Activated CD8-positive, alpha-beta memory T cell treated with anti-CD3 and anti-CD28 coated beads for 24 hours (primary cell): ENCODE results near the gene BEST4.
"Not testable (repeated sequence)": the region's sequence is repeated elsewhere in the genome, so short reads cannot be mapped to it uniquely, and the experiment has no call there.

Experiments used
- DNase-seq: peaks from one replicate; pipeline ENCODE4 v3.0.0-alpha.2; 2020

BEST4 gene

GRCh38 chr1:44788120-44788860 lies at the start of gene BEST4:
Gene BEST4, minus strand, starts transcription at chr1:44788170. Its CDS starts 465 bp downstream, at chr1:44787705.
- DNase-seq: no peak

- DNase-seq: peak; percentile 95
These were observed 48.0 kb upstream of the BEST4 start for GRCh38 chr1:44835738-44836675.

DNA sequence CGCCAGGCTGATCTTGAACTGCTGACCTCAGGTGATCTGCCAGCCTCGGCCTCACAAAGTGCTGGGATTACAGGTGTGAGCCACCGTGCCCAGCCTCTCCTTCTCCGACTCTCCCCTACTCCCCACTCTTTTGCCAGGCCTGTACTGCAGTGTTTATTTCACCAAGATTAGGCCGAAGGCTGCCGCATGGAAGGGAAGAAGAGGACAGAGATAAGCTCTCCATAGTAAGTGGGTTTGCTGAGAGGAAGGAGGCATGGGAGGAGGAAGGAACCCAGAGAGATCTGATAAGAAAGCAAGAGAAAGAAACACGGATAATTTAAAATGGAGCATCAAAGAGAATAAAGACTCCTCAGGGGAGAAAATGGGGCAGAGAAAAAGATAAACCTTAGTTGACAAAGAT lies 46.4 kb upstream of the BEST4 start:
- no peak for DNase-seq

DNA sequence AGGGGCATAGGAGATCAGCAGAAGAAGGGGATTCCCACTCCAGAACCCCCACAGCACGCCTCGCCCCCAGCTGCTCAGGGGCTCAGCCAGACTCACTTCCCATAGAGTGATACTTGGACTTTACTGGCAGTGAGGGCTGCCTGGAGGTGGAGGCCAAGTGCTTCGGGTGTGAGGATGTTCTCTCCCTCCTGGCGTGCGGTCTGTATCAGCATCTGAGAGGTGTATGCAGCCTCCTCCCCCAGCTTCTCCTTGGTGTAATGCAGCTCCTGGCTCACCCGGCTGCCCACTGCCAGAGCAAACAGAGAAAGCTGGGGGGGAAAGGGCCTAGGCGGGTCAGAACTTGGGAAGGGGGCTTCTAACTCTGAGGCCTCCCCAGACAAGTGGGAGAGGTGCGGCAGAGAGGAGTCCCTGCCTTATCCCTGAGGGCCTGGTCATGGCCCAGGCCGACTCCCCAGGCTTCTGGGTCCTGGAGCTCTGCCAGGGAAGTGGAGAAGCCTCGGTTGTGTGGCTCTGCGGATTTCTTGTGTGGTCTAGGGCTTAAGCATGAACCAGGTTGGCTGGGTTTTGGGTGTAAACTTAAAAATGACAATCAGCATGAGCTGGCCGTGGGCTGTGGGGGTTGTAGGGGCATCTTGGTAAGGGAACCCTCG lies 44.2 kb upstream of the BEST4 start:
- DNase-seq: no peak

- DNase-seq: no peak
These were observed 43.5 kb upstream of the BEST4 start for GRCh38 chr1:44831516-44831915.

DNA sequence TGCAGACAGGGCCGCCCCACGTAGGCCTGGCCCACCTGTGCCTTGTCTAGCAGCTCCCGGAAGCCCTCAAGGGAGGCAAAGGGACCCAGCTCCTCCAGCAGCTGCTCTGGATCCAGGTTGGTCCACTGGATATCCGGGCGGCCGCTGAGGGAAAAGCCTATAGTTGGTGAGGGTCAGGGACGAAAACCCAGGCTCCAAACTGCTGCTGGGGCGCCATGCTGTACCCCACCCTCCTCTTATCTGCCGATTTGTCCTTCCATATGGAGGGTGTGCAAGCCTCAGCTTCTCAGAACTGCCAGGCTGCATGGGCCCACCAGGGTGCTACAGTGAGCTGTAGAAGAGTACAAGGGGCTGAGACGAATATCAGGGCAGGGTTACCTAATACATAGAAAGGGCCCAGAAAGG lies 42.9 kb upstream of the BEST4 start:
- no peak for DNase-seq

DNA sequence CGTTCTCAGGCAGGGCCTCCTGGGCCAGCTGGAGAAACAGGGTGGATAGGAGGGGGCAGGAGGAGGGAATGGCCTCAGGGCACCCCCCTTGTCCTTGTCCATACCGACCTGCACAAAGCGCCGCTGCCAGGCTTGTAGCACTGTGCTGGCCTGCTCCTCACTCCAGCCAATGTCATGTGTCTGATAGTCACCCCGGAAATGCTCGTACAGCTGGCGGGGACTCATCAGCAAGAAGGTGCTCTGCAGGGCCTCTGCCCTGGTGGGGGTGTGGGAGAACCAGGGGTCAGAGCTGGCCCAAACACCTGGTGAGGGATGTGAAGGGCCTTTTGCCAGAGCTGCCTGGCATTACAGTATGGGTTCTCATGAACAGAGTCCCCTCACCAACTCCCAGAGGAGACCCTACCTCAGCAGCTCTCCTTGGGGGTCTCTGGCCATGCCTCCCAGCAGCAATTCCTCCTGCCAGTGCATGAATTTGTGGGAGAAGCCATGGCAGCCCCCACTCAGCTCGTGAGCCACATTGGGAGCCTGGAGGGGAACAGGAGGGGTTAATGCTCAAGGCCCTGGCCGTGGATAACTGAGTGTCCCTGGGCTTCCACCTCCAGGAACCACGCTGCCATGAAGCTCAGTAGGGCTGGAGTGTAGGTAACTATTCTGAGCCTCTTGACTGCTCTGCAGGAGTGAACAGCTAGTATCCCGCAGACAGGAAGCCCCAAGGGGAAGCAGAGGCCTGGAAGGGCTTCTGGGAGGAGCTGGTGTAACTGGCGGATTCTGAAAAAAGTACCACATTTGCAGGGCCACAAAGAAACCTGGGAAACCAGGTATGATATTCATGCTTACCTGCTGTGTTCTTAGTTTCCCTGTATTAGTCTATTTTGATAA lies 41.8 kb upstream of the BEST4 start:
- no peak for DNase-seq

- DNase-seq: no peak
These were observed 41.0 kb upstream of the BEST4 start for GRCh38 chr1:44828841-44829440.

GRCh38 chr1:44828003-44828651 lies 40.2 kb upstream of the BEST4 start:
- no peak for DNase-seq

DNA sequence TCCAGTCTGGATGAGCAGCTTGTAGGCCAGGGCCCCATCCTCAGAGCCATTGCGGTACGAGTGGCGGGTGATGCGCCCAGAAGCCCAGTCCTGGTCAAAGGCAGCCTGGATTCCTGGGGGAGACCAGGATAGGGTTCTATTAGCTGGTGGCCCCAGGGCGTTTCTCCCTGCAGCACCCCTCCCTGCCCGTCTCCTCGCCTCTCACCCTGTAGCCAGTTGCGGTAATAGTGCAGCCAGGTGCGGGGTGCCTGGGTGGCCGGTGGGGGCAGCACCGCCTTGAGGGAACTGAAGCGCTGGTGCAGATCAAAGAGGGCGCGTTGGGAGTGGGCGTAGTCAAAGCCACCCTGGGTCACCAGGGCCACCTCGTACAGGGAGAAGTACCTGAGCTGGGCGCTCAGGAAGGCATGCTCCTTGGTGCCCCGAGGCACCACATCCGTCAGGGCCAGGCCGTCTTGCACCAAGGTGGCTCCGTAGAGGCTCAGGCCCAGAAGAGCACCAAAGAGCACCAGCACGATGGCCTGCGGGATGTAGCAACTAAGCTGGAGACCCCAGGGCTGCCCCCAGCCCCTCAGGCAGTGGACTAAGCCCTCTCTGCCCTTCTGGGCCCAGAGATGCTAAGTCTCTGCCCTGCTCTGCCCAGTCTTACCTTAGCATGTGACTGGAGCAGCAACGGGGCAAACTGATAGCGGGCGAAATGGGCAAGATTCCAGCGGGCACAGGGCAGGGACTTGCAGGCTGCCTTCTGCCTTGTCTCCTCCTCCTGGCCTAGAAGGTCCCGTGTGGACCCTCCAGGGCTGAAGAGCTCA lies 39.4 kb upstream of the BEST4 start:
- DNase-seq: no peak

- DNase-seq: no peak
These were observed 38.6 kb upstream of the BEST4 start for GRCh38 chr1:44826375-44827196.

DNA sequence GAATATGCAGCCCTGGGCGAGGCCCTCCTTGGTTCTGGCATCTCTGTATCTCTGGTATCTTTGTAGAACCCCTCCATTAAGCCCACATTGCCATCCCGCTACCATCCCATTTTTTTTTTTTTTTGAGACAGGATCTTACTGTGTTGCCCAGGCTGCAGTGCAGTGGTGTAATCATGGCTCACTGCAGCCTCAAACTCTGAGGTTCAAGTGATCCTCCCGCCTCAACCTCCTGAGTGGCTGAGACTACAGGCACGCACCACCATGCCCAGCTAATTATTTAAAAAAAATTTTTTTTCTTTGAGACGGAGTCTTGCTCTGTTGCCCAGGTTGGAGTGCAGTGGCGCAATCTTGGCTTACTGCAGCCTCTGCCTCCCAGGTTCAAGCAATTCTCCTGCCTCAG lies 36.4 kb upstream of the BEST4 start:
- not testable (repeated sequence) for DNase-seq

- no peak for DNase-seq
These were observed 35.0 kb upstream of the BEST4 start for GRCh38 chr1:44822981-44823451.

DNA sequence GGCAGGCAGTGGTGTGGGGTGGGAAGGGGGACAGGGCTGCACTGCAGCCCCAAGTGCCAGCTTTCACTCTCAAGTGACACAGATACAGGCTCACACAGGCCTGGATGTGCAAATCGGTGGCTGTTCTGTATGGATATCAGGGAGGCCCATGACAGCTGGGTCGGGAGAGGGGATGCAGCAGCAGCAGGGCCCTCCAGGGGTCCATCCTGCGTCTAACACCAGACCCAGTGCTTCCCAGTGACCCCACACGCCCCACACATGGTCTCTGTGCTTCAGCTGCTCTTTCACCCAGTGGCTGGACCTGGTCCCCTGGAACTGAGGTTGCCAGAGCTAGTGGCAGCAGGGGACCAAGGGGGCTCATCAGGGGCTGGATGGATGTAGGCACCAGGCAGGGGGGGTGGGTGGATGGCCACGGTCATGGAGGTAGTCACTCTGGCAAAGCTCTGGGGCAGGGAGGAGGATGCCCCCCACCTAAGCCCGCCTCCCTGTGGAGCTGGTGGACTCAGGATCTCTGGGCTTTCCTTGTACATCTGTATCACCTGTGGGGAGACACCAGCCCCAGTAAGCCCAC lies 34.2 kb upstream of the BEST4 start:
- no peak for DNase-seq

DNA sequence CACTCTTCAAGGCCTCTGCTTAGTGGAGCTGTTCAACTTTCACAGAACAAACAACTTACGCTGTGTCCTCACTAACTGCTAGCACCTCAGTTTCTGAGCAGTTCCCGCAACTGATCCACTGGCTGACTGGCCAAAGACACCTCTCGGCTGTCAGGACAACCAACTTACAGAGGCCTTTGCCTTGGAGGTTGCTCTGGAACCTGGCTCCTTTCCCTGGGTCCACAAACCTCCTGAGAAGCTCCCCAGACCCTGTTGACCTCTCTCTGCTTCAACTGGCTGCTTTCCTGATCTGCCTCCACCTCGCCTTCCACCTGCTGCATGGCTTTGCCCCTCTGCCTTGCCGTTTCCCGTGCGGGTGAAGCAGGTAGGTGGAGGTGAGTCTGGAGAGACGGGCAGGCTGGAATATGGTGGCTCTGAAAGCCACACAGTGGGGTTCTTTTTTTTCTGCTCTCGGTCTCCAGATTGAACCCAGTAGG lies 33.3 kb upstream of the BEST4 start:
- no peak for DNase-seq

DNA sequence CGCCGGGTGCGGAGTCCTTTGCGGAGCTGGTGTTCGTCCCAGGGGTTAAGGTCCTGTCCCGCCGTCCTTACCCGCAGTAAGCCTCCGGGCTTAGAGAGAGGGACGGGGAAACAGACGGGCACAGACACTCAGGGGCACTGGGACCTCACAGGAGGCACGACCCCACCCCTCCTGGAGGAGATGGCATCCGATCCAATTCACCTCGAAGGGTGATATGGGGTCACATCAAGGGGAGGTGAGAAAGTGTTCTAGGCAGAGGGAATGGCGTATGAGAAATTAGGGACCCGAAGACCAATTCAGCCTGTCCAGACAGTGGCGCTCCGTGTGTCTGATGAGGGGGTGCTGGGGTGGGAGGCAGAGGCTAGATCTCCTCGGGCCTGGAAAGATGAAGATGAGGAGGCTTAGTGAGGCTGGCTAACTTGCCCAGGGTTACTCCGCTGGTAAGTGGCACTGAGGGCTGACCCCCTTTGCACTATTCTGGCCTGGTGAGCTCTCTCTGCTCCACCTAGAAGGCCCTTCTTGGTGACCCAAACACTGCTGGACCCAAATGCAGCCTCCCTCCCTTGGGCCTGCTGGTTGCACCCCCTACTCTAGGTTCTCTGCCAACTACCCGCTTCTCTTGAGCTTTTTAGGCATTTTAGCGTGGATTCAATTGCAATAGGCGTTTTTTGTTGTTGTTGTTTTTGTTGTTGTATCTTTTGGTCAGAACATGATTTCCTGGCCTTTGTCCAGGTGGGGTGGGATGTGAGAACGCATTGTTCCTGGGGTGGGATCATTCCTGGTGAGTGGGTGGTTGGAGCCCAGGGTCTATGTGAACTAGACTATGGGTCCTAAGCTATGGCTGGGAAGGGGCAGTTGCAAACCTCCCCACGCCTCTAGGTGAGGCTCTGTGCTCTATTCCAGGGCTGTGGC lies 32.6 kb upstream of the BEST4 start:
- DNase-seq: no peak

DNA sequence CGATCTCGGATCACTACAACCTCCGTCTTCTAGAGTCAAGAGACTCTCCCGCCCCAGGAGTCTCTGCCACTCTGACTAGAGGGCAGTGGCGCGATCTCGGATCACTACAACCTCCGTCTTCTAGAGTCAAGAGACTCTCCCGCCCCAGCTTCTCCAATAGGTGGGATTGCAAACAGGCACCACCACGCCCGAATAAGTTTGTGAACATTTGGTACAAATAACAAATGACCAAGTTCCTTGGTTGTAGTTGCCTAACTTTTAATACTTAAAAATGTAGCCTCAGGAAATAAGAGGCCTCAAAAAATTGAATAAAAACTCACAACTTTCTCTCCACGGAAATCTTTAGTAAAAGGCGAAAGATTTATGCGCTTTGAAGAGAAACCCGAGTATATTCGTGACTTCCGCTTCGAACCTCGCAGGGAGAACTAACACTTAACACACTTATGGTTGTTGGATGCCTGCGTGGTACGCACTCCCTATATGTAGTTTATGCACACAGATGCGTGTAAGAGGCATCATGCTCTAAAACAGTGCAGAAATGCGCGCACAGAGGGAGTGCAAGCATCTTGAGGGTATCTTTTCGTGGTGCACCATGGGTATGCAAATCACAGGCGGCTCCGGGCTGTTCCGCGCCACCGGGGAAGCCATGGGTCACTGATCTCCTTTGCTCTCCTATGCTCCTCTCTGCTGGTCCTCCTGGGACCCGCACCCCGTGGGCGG lies 31.8 kb upstream of the BEST4 start:
- DNase-seq: peak; percentile 97
